ENCODE measurements around the gene GPR6.

- no peak for TF ChIP-seq CTCF (tag by site-specific recombination; IDR thresholded peaks at IDR 0.05)
- no peak for TF ChIP-seq ZNF670 (tag by site-specific recombination; IDR thresholded peaks at IDR 0.05; ENCODE audit: low read depth)
- no peak for TF ChIP-seq ZNF792 (tag by site-specific recombination; IDR thresholded peaks at IDR 0.05)
- TF ChIP-seq ZNF449 (tag by site-specific recombination; IDR thresholded peaks at IDR 0.05): no peak
- no peak for TF ChIP-seq ZBTB49 (tag by site-specific recombination; IDR thresholded peaks at IDR 0.05; ENCODE audit: low read depth)
- no peak for TF ChIP-seq ZBTB26 (tag by site-specific recombination; optimal IDR thresholded peaks at IDR 0.05)
- TF ChIP-seq ATF2 (tag by site-specific recombination; IDR thresholded peaks at IDR 0.05; ENCODE audit: low read depth): no peak
- TF ChIP-seq KLF10 (tag by site-specific recombination; IDR thresholded peaks at IDR 0.05): no peak
Observed at GRCh38 chr6:109963598-109964170, 14.4 kb upstream of the GPR6 start.
